NCI-H1694 treated with DMSO at 0.1 percent for 48 hours (cell line): ENCODE results near the gene RNF44.
"Not testable (repeated sequence)": the region's sequence is repeated elsewhere in the genome, so short reads cannot be mapped to it uniquely, and the experiment has no call there.

Source experiments
- DNase-seq: peaks from one replicate; lab custom pipeline; 2025; lab: John Stamatoyannopoulos, UW

The RNF44 gene

DNA sequence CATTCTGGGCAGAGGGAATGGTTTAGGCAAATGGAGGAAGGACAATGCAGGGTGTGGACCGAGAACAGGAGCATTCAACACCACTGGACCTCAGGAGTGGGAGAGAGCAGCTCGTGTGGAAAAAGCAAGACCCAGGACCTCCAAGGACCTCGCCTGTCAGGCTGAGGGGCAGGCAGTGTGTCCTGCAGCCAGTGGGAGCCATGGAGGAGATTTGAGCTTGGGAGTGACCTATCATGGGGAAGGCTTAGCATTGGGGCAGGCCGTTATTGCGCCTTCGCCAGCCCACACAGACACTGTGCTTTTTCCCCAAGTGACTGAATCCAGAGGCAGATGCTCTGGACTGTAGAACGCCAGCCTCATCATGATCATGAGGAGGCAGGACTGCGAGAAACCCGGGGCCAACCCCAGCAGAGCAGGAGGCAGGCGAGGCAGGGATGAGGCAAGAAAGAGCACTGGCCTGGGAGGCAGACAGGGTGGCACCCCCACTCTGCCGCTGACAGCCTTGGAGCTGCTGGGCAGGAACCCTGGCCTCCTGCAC, 15.2 kb upstream of the RNF44 start:
- no peak for DNase-seq

DNA sequence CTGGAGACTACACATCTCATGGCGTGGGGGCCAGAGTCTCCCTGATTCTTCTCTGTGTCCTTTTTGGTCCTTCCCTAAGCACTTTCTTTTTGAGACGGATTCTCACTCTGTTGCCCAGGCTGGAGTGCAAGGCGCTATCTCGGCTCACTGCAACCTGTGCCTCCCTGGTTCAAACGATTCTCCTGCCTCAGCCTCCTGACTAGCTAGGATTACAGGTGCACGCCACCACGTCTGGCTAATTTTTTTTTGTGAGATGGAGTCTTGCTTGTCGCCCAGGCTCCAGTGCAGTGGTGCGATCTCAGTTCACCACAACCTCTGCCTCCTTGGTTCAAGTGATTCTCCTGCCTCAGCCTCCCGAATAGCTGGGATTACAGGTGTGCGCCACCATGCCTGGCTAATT, 13.7 kb upstream of the RNF44 start:
- DNase-seq, result not testable (repeated sequence)

DNA sequence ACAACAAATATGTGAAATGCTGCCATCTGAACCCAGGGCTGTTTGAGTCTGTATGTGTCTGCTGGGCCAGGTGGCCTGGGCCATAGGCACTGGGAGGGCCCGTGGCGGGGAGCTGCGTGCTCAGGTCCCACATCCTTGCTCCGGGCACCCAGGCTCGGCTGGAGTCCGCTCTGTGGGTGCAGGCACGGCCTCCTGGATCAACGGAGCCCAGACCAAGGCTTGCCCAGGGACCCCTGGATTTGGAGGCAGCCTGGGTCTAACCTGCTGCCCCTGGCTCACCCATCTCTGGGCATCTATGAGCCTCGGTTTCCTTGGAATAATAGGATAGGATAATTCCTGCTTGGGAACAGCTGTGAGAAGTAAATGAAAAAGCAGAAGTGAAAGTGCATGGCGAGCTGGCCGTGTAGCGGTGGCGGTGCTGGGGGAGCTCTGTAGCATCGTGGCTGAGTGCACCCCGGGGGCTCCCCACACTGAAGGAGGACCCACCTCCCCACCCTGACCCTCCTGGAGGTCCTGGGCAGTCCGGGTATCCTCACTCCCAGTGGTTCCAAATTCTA, 13.2 kb upstream of the RNF44 start:
- DNase-seq, result no peak

DNA sequence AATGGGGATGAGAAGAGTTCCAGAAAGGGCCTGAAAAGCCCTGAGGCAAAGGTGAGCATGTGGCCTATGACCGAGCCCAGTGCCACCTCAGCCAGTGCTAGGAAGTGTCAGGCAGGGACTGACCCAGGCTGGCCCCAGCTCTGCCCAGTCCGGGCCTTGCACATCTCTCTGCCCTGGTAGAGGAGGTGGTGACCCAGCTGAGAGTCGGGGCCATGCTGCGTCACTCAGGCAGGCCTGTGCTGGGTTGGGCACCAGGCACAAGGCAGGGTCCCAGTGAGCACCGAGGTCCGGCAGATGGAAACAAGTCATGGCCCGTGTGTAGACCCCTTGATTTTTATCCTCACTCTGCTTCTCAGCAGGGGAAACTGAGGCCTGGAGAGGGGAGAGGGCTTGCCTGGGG, 12.7 kb upstream of the RNF44 start:
- no peak for DNase-seq

DNA sequence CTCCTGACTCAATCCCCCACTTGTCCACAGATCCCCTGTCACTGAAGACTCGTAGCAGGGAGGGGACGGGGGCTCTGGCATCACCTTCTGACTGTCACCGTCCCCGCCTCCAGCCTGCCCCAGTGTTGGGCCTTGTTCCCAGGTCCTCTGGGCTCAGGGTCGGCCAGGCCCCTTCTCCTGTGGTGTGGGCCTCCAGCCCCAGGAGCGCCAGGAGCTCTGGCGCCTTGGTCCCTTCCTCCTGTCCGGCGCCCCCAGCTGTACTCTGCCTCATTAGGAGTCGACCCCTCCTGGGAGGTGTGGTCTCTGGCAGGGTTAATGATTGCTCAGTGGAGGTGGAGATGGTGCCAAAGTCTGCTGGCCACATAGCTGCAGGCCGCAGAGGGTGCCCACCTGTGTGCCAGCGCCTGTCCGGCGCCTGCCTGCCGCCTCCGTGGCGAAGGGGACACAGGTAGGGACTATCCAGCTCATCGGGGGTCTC, 11.8 kb upstream of the RNF44 start, which contains the start of gene CDHR2:
Gene CDHR2 (plus strand): TSS at position 376 of the 478 bp plus-strand sequence. CDS start 16,011 bp downstream, outside the sequence.
- no peak for DNase-seq

DNA sequence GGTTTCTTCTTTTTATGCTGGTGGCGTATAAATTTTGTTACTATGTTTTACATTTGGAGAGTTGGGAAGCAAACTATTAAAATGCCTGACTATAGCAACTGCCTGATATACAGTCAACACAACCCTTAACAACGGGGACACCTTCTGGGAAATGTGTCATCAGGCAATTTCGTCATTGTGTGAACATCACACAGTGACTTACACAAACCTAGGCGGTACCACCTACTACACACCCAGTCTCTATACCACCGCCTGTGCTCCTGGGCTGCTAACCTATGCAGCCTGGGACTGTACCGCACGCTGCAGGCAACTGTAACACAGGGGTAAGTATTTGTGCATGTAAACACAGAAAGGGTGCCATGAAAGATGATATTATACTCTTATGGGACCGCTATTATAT, 10.6 kb upstream of the RNF44 start:
- DNase-seq, result no peak

DNA sequence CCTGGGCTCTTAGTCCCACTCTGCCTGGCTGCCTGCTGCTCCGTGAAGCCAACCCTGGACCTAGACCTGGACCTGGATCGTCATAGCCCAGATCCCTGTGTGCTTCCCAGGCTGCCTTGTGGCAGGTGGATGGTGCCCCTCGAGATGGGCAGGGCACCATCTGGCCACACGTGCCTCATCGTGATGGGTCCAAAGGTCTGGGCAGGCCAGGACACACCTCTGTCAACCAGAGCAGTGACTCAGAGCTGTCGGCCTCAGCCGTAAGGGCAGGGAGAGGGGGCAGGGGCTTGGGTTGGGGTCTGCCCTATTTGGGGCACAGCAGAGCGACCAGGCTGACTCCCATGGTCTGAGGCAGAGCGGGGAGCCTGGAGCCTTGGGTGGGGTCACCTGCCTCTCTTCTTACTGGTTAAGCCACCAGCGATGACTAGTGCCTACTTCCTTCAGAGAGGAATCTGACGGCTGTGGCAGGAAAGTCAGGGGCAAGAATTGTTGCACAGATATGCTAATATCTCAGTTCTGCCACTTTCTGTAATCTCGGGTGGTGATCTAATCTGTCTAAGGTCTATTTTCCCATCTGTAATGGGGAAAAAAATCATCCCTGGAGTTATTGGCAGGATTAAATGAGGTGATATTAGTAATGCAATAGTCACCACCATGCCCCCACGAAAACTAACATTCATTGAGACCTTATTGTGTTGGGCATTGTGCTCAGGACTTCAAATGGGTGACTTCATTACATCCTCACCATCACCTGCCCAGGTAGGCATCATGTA, 8.7 kb upstream of the RNF44 start:
- DNase-seq, result no peak

DNA sequence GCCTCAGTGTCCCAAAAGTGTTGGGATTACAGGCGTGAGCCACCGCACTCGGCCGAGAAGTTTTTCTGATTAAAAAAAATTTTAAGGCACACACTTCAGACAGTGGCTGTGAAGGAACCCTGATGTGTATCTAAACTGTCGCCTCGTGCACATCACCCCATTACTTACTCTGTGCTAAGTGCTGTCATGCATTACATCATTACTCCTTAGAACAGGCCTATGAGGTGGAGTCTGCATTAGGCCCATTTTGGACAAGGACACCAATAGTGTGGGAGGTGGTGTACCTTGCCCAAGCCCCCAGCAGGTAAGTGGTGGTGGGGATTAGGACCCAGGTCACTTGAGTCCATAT, 8.2 kb upstream of the RNF44 start:
- no peak for DNase-seq

DNA sequence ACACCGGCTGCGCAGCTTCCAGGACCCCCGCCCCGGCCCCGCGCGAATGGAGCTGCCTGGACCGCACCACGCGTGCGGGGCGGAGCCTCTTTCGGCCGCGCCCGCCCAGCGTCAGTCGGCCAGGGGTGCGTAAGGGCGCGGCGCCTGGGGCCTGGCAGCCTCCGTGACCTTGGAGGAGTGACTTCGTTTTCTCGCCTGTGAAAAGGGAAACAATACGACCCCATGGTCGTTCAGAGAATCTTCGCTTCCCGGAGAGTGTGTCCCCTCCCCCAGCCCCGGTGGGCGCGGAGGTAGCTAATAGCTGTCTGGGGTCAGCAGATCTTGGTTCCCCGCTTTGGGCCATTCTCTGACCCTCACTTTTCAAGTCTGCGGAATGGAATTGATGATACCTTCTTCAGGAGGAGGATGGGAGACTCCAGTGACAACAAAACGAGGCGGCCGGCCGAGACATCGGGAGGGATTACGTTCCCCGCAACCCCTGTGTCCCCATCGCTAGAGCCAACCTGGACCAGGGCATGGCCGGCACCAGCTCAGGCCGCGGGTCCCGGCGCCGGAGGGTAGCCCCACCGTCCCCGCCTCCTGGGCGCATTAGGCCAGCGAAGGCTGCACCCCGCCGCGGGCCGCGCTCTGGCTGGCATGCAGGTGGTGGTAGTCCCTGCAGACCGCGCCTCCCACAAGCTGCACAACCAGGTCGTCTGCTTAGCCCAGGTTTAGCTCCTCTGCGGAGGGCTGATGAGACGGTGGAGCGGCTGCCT, 6.4 kb upstream of the RNF44 start:
- peak; percentile 20 for DNase-seq

DNA sequence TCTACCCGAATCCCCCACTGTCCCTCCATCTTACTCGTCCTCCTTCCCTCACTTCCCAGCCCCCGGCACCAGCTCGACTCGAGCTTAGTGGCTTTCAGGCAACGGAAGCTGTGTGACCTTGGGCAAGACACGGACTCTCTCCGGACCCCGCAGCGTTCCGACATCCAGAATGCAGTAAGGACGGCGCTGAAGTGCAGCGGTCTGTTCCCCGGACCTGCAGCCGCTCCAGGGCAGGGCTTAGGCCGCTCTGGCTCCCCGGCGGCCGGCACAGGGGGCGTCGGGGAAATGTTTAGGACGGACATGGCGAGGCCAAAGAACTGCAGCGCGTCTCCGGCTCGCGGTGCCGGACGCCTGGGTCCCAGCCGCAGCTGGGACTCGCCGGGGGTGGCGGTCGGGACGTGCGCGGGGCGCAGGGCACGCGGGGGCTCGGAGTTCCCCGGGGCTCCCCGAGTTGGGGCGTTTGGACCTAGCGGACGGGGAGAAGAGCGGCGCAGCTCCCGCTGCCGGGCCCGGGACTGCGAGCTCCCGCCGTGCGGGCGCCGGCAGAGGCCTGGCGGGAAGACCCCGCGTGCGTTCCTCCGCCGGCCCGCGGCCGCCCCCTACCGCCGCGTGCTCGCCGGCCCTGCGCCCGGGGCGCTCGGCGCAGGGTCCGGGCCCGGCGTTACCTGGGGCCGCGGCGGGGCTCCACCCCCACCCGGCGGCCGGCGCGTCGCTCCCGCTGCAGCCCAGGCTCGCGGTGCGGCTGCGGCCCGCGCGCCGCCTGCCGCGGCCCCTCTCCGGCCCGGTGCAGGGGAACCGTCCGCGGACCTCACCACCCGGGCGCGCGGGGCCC, 5.6 kb upstream of the RNF44 start:
- DNase-seq, result no peak

DNA sequence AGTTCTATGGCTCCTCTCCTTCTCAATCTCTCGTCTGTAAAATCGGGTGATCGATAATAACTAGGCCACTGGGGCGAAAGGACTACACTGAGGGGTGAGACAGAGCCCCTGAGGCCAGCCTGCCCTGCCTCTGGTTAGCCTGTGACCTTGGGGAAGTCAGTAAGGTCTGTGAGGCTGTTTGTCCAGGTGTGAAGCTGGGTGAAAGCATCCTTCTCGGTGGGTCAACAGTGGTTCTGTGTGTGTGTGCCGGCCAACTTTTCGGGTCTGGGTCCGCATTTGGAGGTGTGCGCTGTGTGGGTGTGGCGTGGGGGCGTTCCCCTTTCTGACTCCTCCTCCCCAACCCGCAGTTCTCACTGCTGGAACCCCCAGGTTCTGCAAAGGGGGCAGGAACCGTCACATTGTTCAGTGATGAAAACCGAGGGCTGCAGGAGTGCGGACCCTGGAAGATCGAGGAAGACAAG, 5.0 kb upstream of the RNF44 start:
- DNase-seq, result no peak

DNA sequence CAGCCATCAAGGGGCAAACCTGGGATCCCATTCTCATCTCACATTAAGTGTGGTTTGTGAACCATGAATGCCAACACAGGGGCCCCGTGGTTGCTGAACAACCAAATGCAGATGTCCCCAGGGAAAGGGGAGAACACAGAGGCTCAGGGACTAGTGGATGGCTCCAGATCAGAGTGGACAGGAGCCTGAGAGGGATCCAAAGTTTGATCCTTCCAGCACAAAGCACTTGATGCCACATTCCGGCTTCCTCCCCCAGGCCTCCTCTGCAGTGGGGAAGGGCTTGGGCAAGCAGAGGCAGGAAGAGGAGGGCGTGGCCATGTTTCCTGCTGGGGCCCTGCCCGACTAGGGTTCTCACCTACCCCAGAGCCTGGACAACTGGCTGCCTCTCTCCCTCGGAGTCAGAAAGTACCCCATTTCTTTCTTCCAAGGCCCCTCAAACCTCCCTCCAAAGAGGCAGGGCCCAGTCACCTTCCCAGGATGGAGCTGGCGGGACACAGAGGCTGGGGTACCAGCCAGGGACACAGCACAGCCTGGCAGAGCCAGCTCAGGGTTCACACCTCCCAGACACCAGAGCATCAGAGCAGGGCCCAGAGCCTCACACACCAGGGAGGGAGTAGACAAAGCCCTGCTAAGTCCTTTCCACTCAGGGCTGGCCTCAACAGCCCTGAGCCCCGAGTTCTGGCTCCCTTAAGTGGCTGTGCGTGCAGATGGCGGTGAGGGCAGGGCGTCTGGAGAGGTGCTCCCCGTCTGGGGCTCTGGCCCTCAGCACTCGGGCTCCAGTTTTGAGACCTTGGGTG, 4.3 kb upstream of the RNF44 start:
- DNase-seq, result no peak

DNA sequence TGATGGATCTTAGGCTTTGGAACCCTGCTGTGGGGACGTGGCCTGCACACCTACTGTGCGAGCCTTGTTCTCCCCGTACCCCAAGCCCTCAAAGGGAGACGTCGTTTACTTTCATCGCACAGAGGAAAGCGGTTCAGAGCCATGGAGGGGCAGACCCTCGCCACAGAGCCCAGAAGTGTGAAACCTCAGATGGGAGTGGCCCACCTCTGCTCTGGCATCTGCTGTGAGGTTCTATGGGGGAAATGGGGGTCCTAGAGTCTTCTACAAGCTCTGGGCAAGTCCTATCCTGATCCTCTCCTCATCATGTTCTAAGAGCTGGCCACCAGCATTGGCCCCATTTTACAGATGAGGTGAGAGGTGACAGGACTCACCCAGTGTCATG, 3.7 kb upstream of the RNF44 start:
- DNase-seq, result no peak

DNA sequence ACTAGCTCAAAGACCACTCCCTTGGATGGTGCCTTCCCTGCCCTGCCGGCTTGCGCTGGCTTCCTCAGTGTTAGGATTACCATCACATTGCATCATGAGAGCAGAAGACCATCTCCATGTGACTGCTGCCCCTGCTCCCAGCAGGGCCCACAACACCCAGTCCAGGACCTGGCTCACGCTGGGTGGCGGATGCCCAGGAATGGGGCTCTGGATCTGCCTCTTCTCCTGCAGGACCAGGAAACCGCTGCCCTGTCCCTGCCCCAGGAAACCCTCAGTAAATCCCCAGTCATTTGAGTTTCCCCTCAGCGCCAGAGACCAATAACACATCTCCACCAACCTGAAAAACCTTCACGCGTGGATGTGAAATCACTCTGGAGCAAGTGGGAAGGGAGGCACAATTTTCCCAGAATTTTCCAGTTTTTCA, 3.3 kb upstream of the RNF44 start:
- no peak for DNase-seq

DNA sequence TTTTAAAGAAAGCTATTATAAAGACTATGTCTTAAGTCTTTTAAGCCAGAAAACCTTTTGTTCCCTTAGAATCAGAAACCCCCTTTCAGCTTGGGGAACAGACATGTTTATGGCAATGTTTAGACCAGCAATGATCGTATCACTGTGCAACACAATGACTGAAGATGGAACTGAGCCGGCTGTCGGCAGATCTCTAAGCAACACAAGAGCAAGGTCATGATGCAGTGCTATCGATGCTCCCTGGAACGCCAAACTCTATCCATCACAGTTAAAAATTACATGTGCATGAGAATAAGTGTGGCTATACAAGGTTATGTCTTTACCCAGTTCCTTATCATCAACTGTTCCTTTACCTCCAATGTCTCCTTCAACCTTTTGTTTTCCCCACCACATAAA, 1.8 kb upstream of the RNF44 start:
- DNase-seq, result no peak

DNA sequence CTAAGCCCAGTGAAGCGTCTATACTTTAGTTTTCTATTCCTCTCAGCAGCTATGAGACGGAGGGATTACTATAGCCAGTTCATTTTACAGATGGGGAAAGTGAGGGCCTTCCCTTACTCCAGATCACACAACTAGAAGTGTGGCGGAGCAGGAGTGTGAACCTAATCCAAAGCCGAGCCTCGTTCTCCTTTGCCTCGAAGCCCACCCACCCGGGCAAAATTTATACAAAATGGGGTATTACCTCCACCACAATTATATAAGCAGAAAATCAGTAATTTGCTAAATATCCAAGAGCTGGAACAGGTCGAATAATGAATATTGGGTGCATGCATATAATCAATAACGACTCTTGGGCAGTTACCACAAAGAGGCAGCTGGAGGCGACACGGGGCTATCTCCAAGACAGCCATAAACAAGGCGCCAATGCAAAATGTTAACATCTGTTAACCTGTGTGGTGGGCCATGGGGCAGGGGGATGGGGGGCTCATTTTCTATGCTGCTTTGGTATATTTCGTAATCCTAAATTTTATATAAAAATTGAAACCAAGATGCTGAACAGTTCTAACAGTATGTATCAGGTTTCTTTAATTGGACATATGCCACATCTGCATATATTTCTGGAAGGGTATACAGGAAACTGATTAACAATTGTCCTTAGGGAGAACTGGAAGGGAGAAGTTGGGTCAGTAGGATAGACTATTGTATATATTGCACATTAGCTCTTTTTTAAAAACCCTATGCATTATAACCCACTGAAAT, 1.2 kb upstream of the RNF44 start:
- DNase-seq, result no peak

DNA sequence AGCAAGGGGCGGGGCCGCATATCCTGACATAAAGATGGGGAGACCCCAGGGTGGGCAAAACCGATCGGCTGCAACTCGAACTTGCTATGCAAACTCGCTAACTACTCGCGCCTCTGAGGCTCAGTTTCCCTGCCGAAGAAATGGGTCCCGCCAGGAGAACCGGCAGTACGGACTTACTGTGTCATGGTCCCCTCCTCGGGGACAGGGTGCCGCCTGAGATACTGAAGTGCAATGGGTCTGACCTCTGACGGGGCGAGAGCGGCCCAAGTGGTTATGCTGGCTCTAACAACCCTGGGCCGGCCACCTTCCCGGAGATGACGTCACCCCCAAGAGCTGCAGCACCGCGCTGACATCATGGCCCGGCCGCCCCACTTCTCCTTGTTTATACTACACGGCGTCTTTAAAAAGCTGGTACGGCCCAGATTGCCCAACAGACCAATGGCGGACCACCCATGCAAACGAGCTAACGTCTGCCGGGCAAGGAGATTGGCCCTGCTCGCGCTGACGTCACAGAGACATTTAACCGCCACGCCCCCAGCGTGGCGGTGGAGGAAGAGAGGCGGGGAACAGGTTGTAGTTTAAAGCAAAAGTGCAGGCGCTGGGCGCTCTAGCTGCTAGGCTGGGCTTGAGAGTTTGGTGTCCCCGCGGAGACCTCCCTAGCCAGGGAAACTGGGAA, 490 bp upstream of the RNF44 start:
- peak; percentile 97 for DNase-seq

DNA sequence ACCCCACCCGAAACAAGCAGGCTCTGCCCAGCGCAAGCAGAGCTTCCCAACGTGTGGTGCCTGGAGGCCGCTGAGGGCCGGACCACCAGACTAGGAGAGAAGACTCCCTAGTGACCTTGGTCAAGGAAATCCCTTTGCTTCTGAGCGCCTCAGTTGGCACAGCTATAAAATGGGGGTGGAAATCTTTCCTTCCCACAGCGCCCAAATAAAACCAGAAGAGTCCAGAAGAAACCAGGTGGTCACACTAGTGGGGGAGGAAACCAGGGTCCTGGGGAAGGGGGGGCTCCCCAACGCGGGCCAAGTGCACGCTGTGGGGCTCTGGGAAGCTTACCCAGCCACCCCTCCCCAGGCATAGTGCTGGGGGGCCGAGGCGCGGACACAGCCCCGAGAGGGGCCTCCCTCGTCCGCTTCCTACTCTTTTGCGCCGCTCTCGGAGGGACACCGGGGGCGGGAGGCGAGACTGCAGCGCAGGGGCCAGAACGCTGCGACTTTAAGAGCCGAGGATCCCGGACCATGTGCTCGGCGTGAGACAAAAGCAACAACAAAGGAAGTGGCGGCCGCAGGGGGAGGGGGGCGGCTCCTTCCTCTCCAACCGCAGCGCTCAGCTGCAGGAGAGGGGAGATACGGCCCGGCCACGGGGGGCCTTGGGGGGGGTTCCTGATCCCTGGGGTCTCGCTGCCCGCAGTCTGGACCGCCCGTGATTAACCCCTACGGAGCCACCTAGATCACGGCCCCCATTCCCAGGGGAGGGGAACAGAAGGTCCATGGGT, 885 bp downstream of the RNF44 start:
- peak; percentile 10 for DNase-seq

DNA sequence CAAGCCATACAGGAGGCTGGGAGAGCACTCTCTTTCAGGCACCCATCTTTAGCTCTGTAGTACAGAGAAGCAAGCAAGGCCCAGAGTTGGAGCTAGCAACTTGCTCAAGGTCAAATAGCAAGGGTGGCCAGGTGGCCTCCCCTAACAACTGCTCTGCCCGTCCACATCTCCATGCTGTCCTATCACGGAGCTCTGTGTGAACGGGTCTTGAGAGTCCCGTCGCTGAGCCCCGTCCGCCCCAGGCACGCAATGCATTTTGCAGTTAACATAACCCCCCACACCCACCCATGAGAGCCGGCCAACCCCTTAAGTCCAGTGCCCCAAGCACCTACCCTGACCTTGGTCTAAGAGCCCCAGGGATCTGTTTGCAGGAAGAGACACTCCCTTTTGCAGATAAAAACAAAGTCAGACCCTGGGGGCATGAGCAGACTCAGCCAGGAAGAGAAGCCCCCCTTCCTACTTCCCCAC, 1.5 kb downstream of the RNF44 start:
- DNase-seq, result no peak
